Testis (tissue), 3 donors: ENCODE measurements around the gene PIEZO1. TPM values are rescaled to one million over a fixed set of nuclear protein-coding genes. Genes with fewer than 3 reads are reported as not detected.
A peak's percentile ranks its signal among the peaks of the same experiment; 100 is the strongest.

Experiments
- DNase-seq: peaks from one replicate; pipeline ENCODE4 v3.0.0-alpha.2; 2019
- H3K27ac ChIP-seq, 2 donors: fragments of 200-600 bp; sonication (generic); one replicate each; pipeline ENCODE4 v1.5.1; 2019
- H3K27me3 ChIP-seq: fragments of 200-600 bp; sonication (generic); one replicate; pipeline ENCODE4 v1.5.1; 2019
- H3K36me3 ChIP-seq: fragments of 200-600 bp; sonication (generic); one replicate; pipeline ENCODE4 v1.5.1; 2017; ENCODE audit warnings: low read depth; ENCODE audit errors: missing control alignments
- H3K4me1 ChIP-seq: fragments of 200-600 bp; sonication (generic); one replicate; pipeline ENCODE4 v1.5.1; 2019
- H3K4me3 ChIP-seq, 2 donors: fragments of 200-600 bp; sonication (generic); one replicate each; pipeline ENCODE4 v1.5.1; 2017 to 2019
- H3K9me3 ChIP-seq: fragments of 200-600 bp; sonication (generic); one replicate; pipeline ENCODE4 v1.5.1; 2017
- CTCF ChIP-seq, 3 experiments: fragments of 450-650 bp in 2 of 3; fragments of 200-600 bp in 1 of 3; sonication (generic) in 1 of 3; IDR thresholded peaks; one replicate each; pipeline ENCODE4 v1.5.1; 2016 to 2019; ENCODE audit warnings: antibody characterized with exemption in 3 of 3, mild to moderate bottlenecking in 2 of 3, moderate library complexity in 1 of 3
- POLR2A ChIP-seq: fragments of 450-650 bp; IDR thresholded peaks from one replicate; pipeline ENCODE4 v1.6.1; 2017; ENCODE audit warnings: antibody characterized with exemption, mild to moderate bottlenecking, moderate library complexity
- WGBS, 2 donors: methylation state at CpG; one replicate each; pipeline ENCODE4 v1.1.5; 2018; 5-methylcytosine and 5-hydroxymethylcytosine counted together
- intact Hi-C: fragments of 100-400 bp; cut with DNase I; formaldehyde crosslinking; loops from one replicate; pipeline ENCODE4 v1.15.1; 2023; ENCODE audit warnings: low total_unique reads
- polyA plus RNA-seq: library from polyadenylated mRNA; stranded (reverse); fragments of 350-450 nt; fragmentation: Illumina TruSeq; extraction: RNeasy Lipid Tissue Mini Kit (QIAGEN cat#74804); gene quantifications from one replicate; pipeline ENCODE4 v1.2.3, GENCODE V29; 2014; ENCODE audit warnings: low read depth, low replicate concordance; ENCODE audit not compliant: insufficient read depth
- total RNA-seq, 2 donors: library from RNA; depleted of rRNA; stranded (reverse); fragments of >200 nt; gene quantifications; one replicate each; pipeline ENCODE4 v1.2.3, GENCODE V29; 2016

The PIEZO1 gene
- total and polyA plus RNA-seq, 3 donors from 2014 or later, result 24.2 to 44.5 (median 40.7) TPM

- H3K4me1 ChIP-seq, result peaks cover 4% of the 10 kb centered on the region
- intact Hi-C loops, result no loop called here
- no peak overlapping the region for H3K4me3 ChIP-seq
- no peaks in the 10 kb centered on the region for H3K36me3 ChIP-seq
- no peak overlapping the region for H3K27ac ChIP-seq
- TF ChIP-seq CTCF (IDR thresholded peaks at IDR 0.05), result no peak
- TF ChIP-seq POLR2A, result no peak
- no peaks in the 10 kb centered on the region for H3K27me3 ChIP-seq
- DNase-seq, result no peak
- no peaks in the 10 kb centered on the region for H3K9me3 ChIP-seq
- 89 to 97% methylated on average over 6 to 41 of the region's 41 CpGs for WGBS, 2 donors
Observed at GRCh38 chr16:88816736-88817535, 31.9 kb upstream of the PIEZO1 start.

- Histone ChIP-seq H3K9me3 (no peaks in the 10 kb centered on the region), H3K27me3 (no peaks in the 10 kb centered on the region), H3K27ac (no peak overlapping the region), H3K4me1 (peaks cover 5% of the 10 kb centered on the region), H3K4me3 (no peak overlapping the region), H3K36me3 (no peaks in the 10 kb centered on the region)
- DNase-seq, result no peak
- 64 to 69% methylated on average over 7 to 19 of the region's 19 CpGs for WGBS, 2 donors
- TF ChIP-seq CTCF (IDR thresholded peaks at IDR 0.05), result peak; percentile 25 to 50 (median 43)
- TF ChIP-seq POLR2A, result no peak
- intact Hi-C loops, result no loop called here
Observed at GRCh38 chr16:88815901-88816589, 31.0 kb upstream of the PIEZO1 start.

GRCh38 chr16:88815227-88815626, 30.2 kb upstream of the PIEZO1 start:
- no peaks in the 10 kb centered on the region for H3K36me3 ChIP-seq
- no peaks in the 10 kb centered on the region for H3K9me3 ChIP-seq
- intact Hi-C loops, result no loop called here
- peaks cover 13% of the 10 kb centered on the region for H3K4me1 ChIP-seq
- no peaks in the 10 kb centered on the region for H3K27me3 ChIP-seq
- no peak for DNase-seq
- TF ChIP-seq POLR2A (no peak), CTCF (IDR thresholded peaks at IDR 0.05) (no peak)
- H3K4me3 ChIP-seq, result no peak overlapping the region
- no peak overlapping the region for H3K27ac ChIP-seq
- WGBS, 2 donors, result 84 to 90% methylated on average over 3 to 10 of the region's 10 CpGs

- no peak overlapping the region for H3K27ac ChIP-seq
- peaks cover 15% of the 10 kb centered on the region for H3K4me1 ChIP-seq
- intact Hi-C loops, result no loop called here
- H3K4me3 ChIP-seq, result no peak overlapping the region
- TF ChIP-seq POLR2A (no peak), CTCF (IDR thresholded peaks at IDR 0.05) (no peak)
- no peaks in the 10 kb centered on the region for H3K9me3 ChIP-seq
- no peak for DNase-seq
- no peaks in the 10 kb centered on the region for H3K27me3 ChIP-seq
- H3K36me3 ChIP-seq, result no peaks in the 10 kb centered on the region
- WGBS, 2 donors, result 77 to 84% methylated on average over 13 of the region's 13 CpGs
Observed at GRCh38 chr16:88814144-88814502, 29.1 kb upstream of the PIEZO1 start.
